K562 (cell line): ENCODE results near the gene ANAPC13. TPM values are rescaled to one million over a fixed set of nuclear protein-coding genes. Genes with fewer than 3 reads are reported as not detected.

Source experiments
- CEBPG ChIP-seq, 3 experiments: fragments of 200-800 bp in 1 of 3; sonication (Bioruptor generic) in 1 of 3; sonication (generic) in 1 of 3; formaldehyde crosslinking in 1 of 3; IDR thresholded peaks in 2 of 3; conservative IDR thresholded peaks in 1 of 3; 2 replicates each; pipeline versions ENCODE4 v1.6.1 to v1.8.0; 2016 to 2022; ENCODE audit warnings: missing compliant biosample characterization in 2 of 3, missing genetic modification characterization in 2 of 3, mild to moderate bottlenecking in 1 of 3, missing genetic modification reagents in 1 of 3
- DNMT1 ChIP-seq: fragments of 450-650 bp; IDR thresholded peaks from 2 replicates; pipeline ENCODE4 v1.6.1; 2016; ENCODE audit warnings: antibody characterized with exemption, mild to moderate bottlenecking
- ELF2 ChIP-seq: fragments of 250-450 bp; sonication (Bioruptor Pico); IDR thresholded peaks from 2 replicates; pipeline ENCODE4 v1.5.0; 2021; ENCODE audit warnings: mild to moderate bottlenecking
- ESRRA ChIP-seq: fragments of 450-650 bp; IDR thresholded peaks from 2 replicates; pipeline ENCODE4 v1.6.1; 2014; ENCODE audit warnings: low read depth, mild to moderate bottlenecking, moderate library complexity, borderline replicate concordance
- FOXK1 ChIP-seq: sonication (generic); formaldehyde crosslinking; IDR thresholded peaks from 2 replicates; pipeline ENCODE4 v1.8.0; 2022; ENCODE audit warnings: missing genetic modification reagents, mild to moderate bottlenecking, borderline replicate concordance
- HNRNPUL1 ChIP-seq: fragments of 200-400 bp; formaldehyde crosslinking; IDR thresholded peaks from 2 replicates; pipeline ENCODE4 v1.6.1; 2017; ENCODE audit warnings: low read length
- IRF2 ChIP-seq: sonication (generic); formaldehyde crosslinking; IDR thresholded peaks from 2 replicates; pipeline ENCODE4 v1.8.1; 2022; ENCODE audit warnings: mild to moderate bottlenecking, missing genetic modification reagents
- LEF1 ChIP-seq: fragments of 450-650 bp; IDR thresholded peaks from 2 replicates; pipeline ENCODE4 v1.6.1; 2016; ENCODE audit warnings: mild to moderate bottlenecking
- MECOM ChIP-seq: fragments of 250-450 bp; sonication (Bioruptor Pico); IDR thresholded peaks from 2 replicates; pipeline ENCODE4 v1.8.0; 2022; ENCODE audit warnings: inconsistent platforms
- MEIS2 ChIP-seq: fragments of 450-650 bp; IDR thresholded peaks from 2 replicates; pipeline ENCODE4 v1.6.1; 2014; ENCODE audit warnings: mild to moderate bottlenecking; ENCODE audit not compliant: partially characterized antibody
- NCOA1 ChIP-seq: fragments of 450-650 bp; IDR thresholded peaks from 2 replicates; pipeline ENCODE4 v1.6.1; 2016; ENCODE audit warnings: low read depth
- NEUROD1 ChIP-seq: fragments of 150-350 bp; IDR thresholded peaks from 2 replicates; pipeline ENCODE4 v1.6.1; 2014; ENCODE audit warnings: borderline replicate concordance, low read length, low read depth; ENCODE audit not compliant: partially characterized antibody
- NFE2 ChIP-seq: IDR thresholded peaks from 2 replicates; pipeline ENCODE4 v1.6.1; 2014; ENCODE audit warnings: antibody characterized with exemption, low read depth
- NFIX ChIP-seq: fragments of 250-450 bp; sonication (Bioruptor Pico); IDR thresholded peaks from 2 replicates; pipeline ENCODE4 v1.4.0; 2020; ENCODE audit warnings: low read depth, mild to moderate bottlenecking, moderate library complexity
- NFYB ChIP-seq: IDR thresholded peaks from 2 replicates; pipeline ENCODE4 v1.6.1; 2011; ENCODE audit warnings: mild to moderate bottlenecking, moderate library complexity; ENCODE audit not compliant: insufficient read length; ENCODE audit errors: extremely low read depth
- NR4A1 ChIP-seq, 2 experiments: fragments of 250-450 bp in 1 of 2; fragments of 450-650 bp in 1 of 2; sonication (Bioruptor Pico) in 1 of 2; IDR thresholded peaks; 2 replicates each; pipeline versions ENCODE4 v1.4.0 to v1.6.1; 2016 to 2020; ENCODE audit warnings: mild to moderate bottlenecking in 2 of 2, missing compliant biosample characterization in 1 of 2, missing genetic modification characterization in 1 of 2, moderate library complexity in 1 of 2
- RAD51 ChIP-seq: fragments of 450-650 bp; IDR thresholded peaks from 2 replicates; pipeline ENCODE4 v1.7.1; 2016; ENCODE audit warnings: low read depth, mild to moderate bottlenecking, borderline replicate concordance
- RBFOX2 ChIP-seq: fragments of 200-400 bp; formaldehyde crosslinking; IDR thresholded peaks from 2 replicates; pipeline ENCODE4 v1.6.1; 2017; ENCODE audit warnings: low read depth, mild to moderate bottlenecking, low read length, moderate library complexity
- SAFB ChIP-seq: fragments of 200-400 bp; formaldehyde crosslinking; IDR thresholded peaks from 2 replicates; pipeline ENCODE4 v1.6.1; 2017; ENCODE audit warnings: low read depth, low read length, borderline replicate concordance
- SLC30A9 ChIP-seq: fragments of 250-450 bp; sonication (Bioruptor Pico); IDR thresholded peaks from 2 replicates; pipeline ENCODE4 v1.8.0; 2022; ENCODE audit warnings: mild to moderate bottlenecking, moderate library complexity
- SMAD4 ChIP-seq: fragments of 250-450 bp; sonication (Bioruptor Pico); conservative IDR thresholded peaks from 2 replicates; pipeline ENCODE4 v1.8.0; 2021; ENCODE audit warnings: inconsistent platforms, mild to moderate bottlenecking, moderate library complexity
- SNIP1 ChIP-seq: fragments of 450-650 bp; IDR thresholded peaks from 2 replicates; pipeline ENCODE4 v1.7.1; 2017; ENCODE audit warnings: low read depth, mild to moderate bottlenecking
- TBL1XR1 ChIP-seq, 2 experiments: IDR thresholded peaks; 2 replicates each; pipeline ENCODE4 v1.6.1; 2012; ENCODE audit warnings: improper control_type of control experiment in 2 of 2, low read length in 2 of 2, mild to moderate bottlenecking in 1 of 2
- TCF7 ChIP-seq: sonication (generic); IDR thresholded peaks from 2 replicates; pipeline ENCODE4 v1.6.1; 2016; ENCODE audit warnings: antibody characterized with exemption, borderline replicate concordance
- ZBTB8A ChIP-seq: fragments of 450-650 bp; IDR thresholded peaks from 2 replicates; pipeline ENCODE4 v1.6.1; 2018; ENCODE audit warnings: mild to moderate bottlenecking, moderate library complexity; ENCODE audit not compliant: partially characterized antibody
- ZKSCAN8 ChIP-seq: fragments of 200-800 bp; sonication (Bioruptor generic); IDR thresholded peaks from 2 replicates; pipeline ENCODE4 v1.6.1; 2016; ENCODE audit warnings: missing genetic modification characterization, missing compliant biosample characterization
- ZNF347 ChIP-seq: fragments of 450-650 bp; formaldehyde crosslinking; IDR thresholded peaks from 2 replicates; pipeline ENCODE4 v1.4.0; 2020; ENCODE audit warnings: low read depth, mild to moderate bottlenecking, moderate library complexity
- ZNF696 ChIP-seq: fragments of 250-450 bp; sonication (Bioruptor Pico); conservative IDR thresholded peaks from 2 replicates; pipeline ENCODE4 v1.4.0; 2020; ENCODE audit warnings: mild to moderate bottlenecking, moderate library complexity
- ZNF77 ChIP-seq: fragments of 250-450 bp; sonication (Bioruptor Pico); IDR thresholded peaks from 2 replicates; pipeline ENCODE4 v1.5.0; 2020
- polyA plus RNA-seq, 8 experiments: library from polyadenylated mRNA; depleted of rRNA in 4 of 8; stranded (reverse) in 5 of 8; unstranded in 3 of 8; fragments of >200 nt; fragmentation: Nextera tagmentation in 2 of 8; fragmentation: Illumina TruSeq in 1 of 8; extraction: Ambion mirVana in 2 of 8; extraction: Trizol in 1 of 8; gene quantifications; 2 replicates each; pipeline versions ENCODE4 v1.2.1 to v1.2.3, GENCODE V29; 2011 to 2014; ENCODE audit warnings: inconsistent platforms in 1 of 8, missing spikeins in 1 of 8
- total RNA-seq, 7 experiments: library from RNA; depleted of rRNA in 6 of 7; stranded (reverse); fragments of >200 nt in 6 of 7; fragmentation: Illumina TruSeq in 2 of 7; extraction: Trizol in 2 of 7; gene quantifications; 2 replicates each; pipeline versions ENCODE4 v1.2.1 to v1.2.3, GENCODE V29; 2011 to 2021; ENCODE audit warnings: low replicate concordance in 1 of 7
- TF ChIP-seq, protein P1 (sequence below): fragments of 250-450 bp; sonication (Bioruptor Pico); IDR thresholded peaks from 2 replicates; pipeline ENCODE4 v1.5.0; 2020; ENCODE audit warnings: mild to moderate bottlenecking, borderline replicate concordance

The ANAPC13 gene
- total and polyA plus RNA-seq, 9 of the 15 experiments (the other 6 are each of a cell fraction or from before 2014, with no cell fraction given), result 48.5 to 238 (median 68.5) TPM

DNA sequence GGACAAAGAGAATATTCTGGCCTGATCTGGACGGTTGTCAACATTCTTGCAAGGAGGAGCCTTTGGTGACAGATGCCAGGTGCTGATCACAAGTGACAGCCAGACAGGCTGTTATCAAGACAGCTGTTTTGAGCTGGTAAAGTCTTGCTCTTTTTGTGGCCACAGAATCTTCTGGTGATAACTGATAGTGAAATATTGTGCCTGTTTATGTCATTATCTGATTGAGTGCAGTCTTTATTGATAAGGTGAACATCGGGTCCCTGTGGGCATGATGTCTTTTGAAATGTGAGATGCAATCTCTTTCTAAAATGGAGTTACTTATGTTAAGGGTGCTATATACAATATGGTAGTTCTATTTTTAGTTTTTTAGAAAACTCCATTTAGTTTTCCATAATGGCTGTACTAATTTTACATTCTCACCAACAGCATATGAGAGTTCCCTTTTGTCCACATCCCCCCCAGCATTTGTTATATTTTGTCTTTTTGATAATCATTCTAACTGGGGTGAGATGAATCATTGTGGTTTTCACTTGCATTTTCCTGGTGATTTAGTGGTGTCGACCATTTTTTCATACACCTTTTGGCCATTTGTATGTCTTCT, 10.8 kb upstream of the ANAPC13 start (continued):
- TF ChIP-seq, protein P1, sequence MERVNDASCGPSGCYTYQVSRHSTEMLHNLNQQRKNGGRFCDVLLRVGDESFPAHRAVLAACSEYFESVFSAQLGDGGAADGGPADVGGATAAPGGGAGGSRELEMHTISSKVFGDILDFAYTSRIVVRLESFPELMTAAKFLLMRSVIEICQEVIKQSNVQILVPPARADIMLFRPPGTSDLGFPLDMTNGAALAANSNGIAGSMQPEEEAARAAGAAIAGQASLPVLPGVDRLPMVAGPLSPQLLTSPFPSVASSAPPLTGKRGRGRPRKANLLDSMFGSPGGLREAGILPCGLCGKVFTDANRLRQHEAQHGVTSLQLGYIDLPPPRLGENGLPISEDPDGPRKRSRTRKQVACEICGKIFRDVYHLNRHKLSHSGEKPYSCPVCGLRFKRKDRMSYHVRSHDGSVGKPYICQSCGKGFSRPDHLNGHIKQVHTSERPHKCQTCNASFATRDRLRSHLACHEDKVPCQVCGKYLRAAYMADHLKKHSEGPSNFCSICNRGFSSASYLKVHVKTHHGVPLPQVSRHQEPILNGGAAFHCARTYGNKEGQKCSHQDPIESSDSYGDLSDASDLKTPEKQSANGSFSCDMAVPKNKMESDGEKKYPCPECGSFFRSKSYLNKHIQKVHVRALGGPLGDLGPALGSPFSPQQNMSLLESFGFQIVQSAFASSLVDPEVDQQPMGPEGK (CRISPR knock-in tag), result 0 out of 2 replicates have a peak, but pooled peaks have one; percentile 59
- TF ChIP-seq IRF2 (CRISPR knock-in tag) (no peak), ZNF347 (no peak), ZKSCAN8 (CRISPR knock-in tag) (peak; percentile 83), FOXK1 (CRISPR knock-in tag) (no peak), NR4A1 (CRISPR knock-in tag; IDR thresholded peaks at IDR 0.05) (no peak), NR4A1 (tag; IDR thresholded peaks at IDR 0.05) (peak; percentile 95), ZNF77 (CRISPR knock-in tag) (no peak), SAFB (no peak), MECOM (CRISPR knock-in tag) (peak; percentile 40; the same call in 1 of the 2 replicates), ELF2 (CRISPR knock-in tag) (0 out of 2 replicates have a peak, but pooled peaks have one; percentile 44), RAD51 (no peak), TCF7 (no peak), NFYB (no peak), ZBTB8A (no peak), LEF1 (peak; percentile 23; the same call in 1 of the 2 replicates), DNMT1 (no peak), SMAD4 (CRISPR knock-in tag) (peak; percentile 92), HNRNPUL1 (no peak), TBL1XR1 (IDR thresholded peaks at IDR 0.05; ENCODE audit: low read length in 2 of 2) (peak in 1 of 2 experiments; percentile 69; a peak in 2 of 4 replicates), ESRRA (no peak), NEUROD1 (no peak), NFE2 (no peak), SLC30A9 (CRISPR knock-in tag) (no peak), MEIS2 (peak; percentile 92), NCOA1 (0 out of 2 replicates have a peak, but pooled peaks have one; percentile 29), ZNF696 (CRISPR knock-in tag) (no peak), NFIX (CRISPR knock-in tag) (0 out of 2 replicates have a peak, but pooled peaks have one; percentile 17), RBFOX2 (no peak), SNIP1 (no peak), CEBPG (CRISPR knock-in tag; IDR thresholded peaks at IDR 0.05) (no peak), CEBPG (tag; conservative IDR thresholded peaks at IDR 0.05 in 1 of 2, IDR thresholded peaks at IDR 0.05 in 1 of 2) (no peak)
